Measurements from ENCODE around the gene CCDC192.

The CCDC192 gene

DNA sequence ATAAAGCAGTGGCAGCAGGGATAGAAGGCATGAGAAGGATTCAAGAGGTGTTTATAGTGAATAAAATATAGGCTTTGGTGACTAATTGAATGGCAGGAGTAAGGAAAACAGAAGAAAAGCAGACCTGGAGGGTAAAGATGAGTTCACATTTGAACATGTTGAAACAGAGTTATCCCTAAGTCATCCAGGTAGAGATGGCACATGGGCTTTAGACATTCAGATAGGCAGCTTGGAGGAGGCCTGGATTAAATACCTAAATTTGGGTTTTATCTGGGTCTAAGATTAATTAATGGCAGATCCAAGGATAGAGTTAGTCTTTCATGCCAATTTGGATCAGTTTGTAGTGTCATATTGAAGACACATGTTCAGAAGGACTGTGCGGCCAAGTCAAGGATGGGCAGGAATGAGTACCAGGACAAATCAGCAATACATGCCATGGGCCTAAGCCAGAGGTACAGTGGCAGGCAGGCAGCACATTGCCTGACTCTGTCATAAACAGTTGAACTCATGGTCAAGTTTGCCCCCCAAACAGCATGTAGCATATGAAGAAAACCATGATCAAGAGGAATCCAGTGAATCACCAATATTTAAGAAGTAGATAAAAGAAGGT, 264.9 kb downstream of the CCDC192 start:
- TF ChIP-seq, protein P1, sequence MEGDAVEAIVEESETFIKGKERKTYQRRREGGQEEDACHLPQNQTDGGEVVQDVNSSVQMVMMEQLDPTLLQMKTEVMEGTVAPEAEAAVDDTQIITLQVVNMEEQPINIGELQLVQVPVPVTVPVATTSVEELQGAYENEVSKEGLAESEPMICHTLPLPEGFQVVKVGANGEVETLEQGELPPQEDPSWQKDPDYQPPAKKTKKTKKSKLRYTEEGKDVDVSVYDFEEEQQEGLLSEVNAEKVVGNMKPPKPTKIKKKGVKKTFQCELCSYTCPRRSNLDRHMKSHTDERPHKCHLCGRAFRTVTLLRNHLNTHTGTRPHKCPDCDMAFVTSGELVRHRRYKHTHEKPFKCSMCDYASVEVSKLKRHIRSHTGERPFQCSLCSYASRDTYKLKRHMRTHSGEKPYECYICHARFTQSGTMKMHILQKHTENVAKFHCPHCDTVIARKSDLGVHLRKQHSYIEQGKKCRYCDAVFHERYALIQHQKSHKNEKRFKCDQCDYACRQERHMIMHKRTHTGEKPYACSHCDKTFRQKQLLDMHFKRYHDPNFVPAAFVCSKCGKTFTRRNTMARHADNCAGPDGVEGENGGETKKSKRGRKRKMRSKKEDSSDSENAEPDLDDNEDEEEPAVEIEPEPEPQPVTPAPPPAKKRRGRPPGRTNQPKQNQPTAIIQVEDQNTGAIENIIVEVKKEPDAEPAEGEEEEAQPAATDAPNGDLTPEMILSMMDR (IDR thresholded peaks at IDR 0.05; ENCODE audit: insufficient read depth, low read length, missing control alignments), result no peak
- no peak overlapping the region for H3K4me3 ChIP-seq (ENCODE audit: low read depth, low read length)
- ChIA-PET CTCF (no interaction called here), POLR2A (no interaction called here)
- no peak for DNase-seq (ENCODE audit: low read depth, low spot score)

DNA sequence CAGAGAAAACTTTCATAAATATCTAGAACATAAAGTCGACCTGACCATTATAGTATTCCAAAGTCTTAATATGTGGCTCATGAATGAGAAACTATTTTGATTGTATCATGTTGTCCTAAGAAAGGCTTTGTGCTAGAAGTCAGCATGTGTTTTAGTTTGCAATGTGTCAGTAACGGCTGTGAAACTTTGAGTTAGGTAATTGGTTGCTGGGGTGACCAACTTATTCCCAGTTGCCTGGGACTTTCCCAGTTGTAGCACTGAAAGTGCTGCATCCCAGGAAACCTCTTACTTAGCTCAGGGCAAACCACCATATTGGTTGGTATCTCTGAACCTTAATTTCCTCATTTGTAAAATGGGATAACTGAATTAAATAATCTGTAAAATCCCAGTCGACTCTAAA, 265.8 kb downstream of the CCDC192 start:
- ChIA-PET POLR2A (no interaction called here), CTCF (no interaction called here)
- no peak overlapping the region for H3K4me3 ChIP-seq (ENCODE audit: low read depth, low read length)
- DNase-seq (ENCODE audit: low read depth, low spot score), result no peak
- TF ChIP-seq, protein P1 (IDR thresholded peaks at IDR 0.05; ENCODE audit: insufficient read depth, low read length, missing control alignments), result no peak

DNA sequence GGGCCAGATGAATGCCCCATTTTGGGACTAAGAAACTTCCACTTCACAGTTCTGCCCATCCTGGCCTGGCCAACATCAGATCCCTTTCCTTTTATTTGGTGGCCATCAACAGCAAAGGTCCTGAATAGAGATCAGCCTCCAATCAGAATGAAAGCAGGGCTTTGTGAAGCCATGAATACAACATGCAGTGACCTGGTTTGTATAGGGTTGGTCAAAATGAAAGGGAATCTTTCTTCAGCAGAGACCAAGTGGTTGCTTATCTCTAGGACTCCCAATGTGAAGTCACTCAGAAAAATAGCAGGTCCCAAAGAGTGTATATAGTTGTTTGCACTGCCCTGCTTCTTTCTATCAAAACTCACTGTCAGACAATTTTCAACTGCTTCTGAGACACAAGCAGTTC, 266.5 kb downstream of the CCDC192 start:
- no peak for DNase-seq (ENCODE audit: low read depth, low spot score)
- CTCF ChIA-PET, result no interaction called here
- TF ChIP-seq, protein P1 (IDR thresholded peaks at IDR 0.05; ENCODE audit: insufficient read depth, low read length, missing control alignments), result no peak
- POLR2A ChIA-PET, result no interaction called here
- no peak overlapping the region for H3K4me3 ChIP-seq (ENCODE audit: low read depth, low read length)

DNA sequence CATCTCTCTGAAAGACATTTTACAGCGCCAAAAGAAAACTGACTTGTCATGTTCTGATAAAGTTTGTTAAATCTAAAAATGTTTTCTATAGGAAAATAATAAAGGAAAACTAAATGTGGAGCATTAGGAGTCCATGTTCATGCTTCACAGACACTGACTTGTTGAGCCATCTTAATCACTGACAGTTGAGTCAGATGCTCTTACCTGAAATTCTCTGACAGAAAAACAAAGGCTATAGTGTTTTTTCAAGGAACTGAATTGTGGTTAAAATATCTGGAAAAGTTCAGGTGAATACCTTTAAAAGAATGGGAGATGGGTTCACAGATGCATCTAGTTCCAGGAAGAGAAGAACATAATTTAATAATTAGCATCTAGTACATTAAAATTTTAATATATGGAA, 266.9 kb downstream of the CCDC192 start:
- no peak overlapping the region for H3K4me3 ChIP-seq (ENCODE audit: low read depth, low read length)
- no peak for DNase-seq (ENCODE audit: low read depth, low spot score)
- ChIA-PET POLR2A (no interaction called here), CTCF (no interaction called here)
- TF ChIP-seq, protein P1 (IDR thresholded peaks at IDR 0.05; ENCODE audit: insufficient read depth, low read length, missing control alignments), result no peak

DNA sequence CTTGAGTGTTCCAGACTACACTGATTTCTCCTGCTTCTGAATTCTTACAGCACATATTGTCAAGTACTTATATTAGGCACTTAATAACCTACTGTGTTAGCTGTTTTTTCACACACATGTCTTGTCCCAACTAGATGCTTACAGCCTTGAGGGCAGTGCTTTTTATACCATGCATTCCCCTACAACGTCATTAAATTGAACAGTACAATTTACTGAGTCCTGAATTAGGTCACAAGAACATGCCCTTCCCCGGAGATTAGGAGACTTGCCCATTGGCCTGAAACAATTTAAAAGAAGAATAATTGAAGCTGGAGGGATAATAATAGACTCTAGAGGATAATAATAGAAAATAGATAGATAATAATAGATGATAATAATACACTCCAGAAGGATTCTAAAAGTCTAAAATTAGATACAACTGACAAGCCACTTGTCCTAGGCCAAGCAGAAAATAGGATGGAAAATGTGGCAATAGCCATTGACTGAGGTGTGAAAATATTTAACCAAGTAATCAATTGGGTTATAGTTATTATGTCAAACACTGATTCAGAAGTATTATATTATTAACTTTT, 267.7 kb downstream of the CCDC192 start:
- no peak overlapping the region for H3K4me3 ChIP-seq (ENCODE audit: low read depth, low read length)
- ChIA-PET CTCF (no interaction called here), POLR2A (no interaction called here)
- DNase-seq (ENCODE audit: low read depth, low spot score), result no peak
- TF ChIP-seq, protein P1 (IDR thresholded peaks at IDR 0.05; ENCODE audit: insufficient read depth, low read length, missing control alignments), result no peak

DNA sequence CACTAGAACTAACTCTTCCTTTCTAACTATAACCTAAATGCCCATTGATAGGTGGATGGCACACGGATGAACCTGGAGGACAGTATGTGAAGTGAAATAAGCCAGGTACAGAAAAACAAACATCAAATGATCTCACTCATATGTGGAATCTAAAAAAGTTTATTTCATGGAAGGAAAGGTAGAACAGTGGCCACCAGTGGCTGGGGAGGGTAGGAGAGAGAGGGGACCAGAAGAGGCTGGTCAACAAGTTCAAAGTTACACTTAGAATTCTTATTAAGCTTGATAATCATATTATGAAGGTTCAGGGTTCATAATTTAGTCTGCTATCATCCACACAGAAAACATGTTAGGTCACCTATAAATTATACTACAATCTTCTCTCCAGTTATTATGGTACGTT, 272.8 kb downstream of the CCDC192 start:
- DNase-seq (ENCODE audit: low read depth, low spot score), result no peak
- TF ChIP-seq, protein P1 (IDR thresholded peaks at IDR 0.05; ENCODE audit: insufficient read depth, low read length, missing control alignments), result no peak
- ChIA-PET POLR2A (no interaction called here), CTCF (no interaction called here)
- H3K4me3 ChIP-seq (ENCODE audit: low read depth, low read length), result no peak overlapping the region

Data from AG04449 (cell line).